Endothelial cell (in vitro differentiated cells): Measurements from ENCODE around the gene TIGIT. TPM values are rescaled to one million over a fixed set of nuclear protein-coding genes. Genes with fewer than 3 reads are reported as not detected.

Source experiments
- DNase-seq: peaks from one replicate; pipeline ENCODE4 v3.0.0; 2021; ENCODE audit warnings: low spot score
- H3K27ac Mint-ChIP-seq: one replicate; pipeline ENCODE4 v1.8.0; 2021; ENCODE audit warnings: mixed read lengths, inconsistent platforms; ENCODE audit not compliant: unreplicated experiment
- H3K27me3 Mint-ChIP-seq: one replicate; pipeline ENCODE4 v1.8.0; 2021; ENCODE audit warnings: mild to moderate bottlenecking, moderate library complexity, mixed read lengths, inconsistent platforms; ENCODE audit not compliant: unreplicated experiment
- H3K36me3 Mint-ChIP-seq: one replicate; pipeline ENCODE4 v1.8.0; 2021; ENCODE audit warnings: mild to moderate bottlenecking, low read depth, mixed read lengths, inconsistent platforms; ENCODE audit not compliant: unreplicated experiment
- H3K4me1 Mint-ChIP-seq: one replicate; pipeline ENCODE4 v1.8.0; 2021; ENCODE audit warnings: mild to moderate bottlenecking, mixed read lengths, inconsistent platforms; ENCODE audit not compliant: unreplicated experiment
- H3K4me3 Mint-ChIP-seq: one replicate; pipeline ENCODE4 v1.8.0; 2021; ENCODE audit warnings: mild to moderate bottlenecking, mixed read lengths, inconsistent platforms; ENCODE audit not compliant: unreplicated experiment
- H3K9me3 Mint-ChIP-seq: one replicate; pipeline ENCODE4 v1.8.0; 2021; ENCODE audit warnings: mixed read lengths, inconsistent platforms; ENCODE audit not compliant: unreplicated experiment
- CTCF ChIP-seq: fragments of 200-600 bp; sonication (generic); IDR thresholded peaks from one replicate; pipeline ENCODE4 v1.5.0; 2021; ENCODE audit warnings: antibody characterized with exemption; ENCODE audit not compliant: unreplicated experiment
- long read RNA-seq: library from polyadenylated mRNA; unstranded; transcript quantifications from one replicate; pipeline ENCODE4 v2.0.0, GENCODE V29; 2020; ENCODE audit not compliant: unreplicated experiment
- total RNA-seq: library from RNA; stranded (reverse); fragmentation: NEBNext Ultra II Directional; extraction: Animal tissue kit (Norgen Biotek cat#: 25700); gene quantifications from one replicate; pipeline ENCODE4 v1.2.1, GENCODE V29; 2021; ENCODE audit not compliant: unreplicated experiment

The TIGIT gene
- total RNA-seq, result not detected
- long read RNA-seq, result 0 reads

DNA sequence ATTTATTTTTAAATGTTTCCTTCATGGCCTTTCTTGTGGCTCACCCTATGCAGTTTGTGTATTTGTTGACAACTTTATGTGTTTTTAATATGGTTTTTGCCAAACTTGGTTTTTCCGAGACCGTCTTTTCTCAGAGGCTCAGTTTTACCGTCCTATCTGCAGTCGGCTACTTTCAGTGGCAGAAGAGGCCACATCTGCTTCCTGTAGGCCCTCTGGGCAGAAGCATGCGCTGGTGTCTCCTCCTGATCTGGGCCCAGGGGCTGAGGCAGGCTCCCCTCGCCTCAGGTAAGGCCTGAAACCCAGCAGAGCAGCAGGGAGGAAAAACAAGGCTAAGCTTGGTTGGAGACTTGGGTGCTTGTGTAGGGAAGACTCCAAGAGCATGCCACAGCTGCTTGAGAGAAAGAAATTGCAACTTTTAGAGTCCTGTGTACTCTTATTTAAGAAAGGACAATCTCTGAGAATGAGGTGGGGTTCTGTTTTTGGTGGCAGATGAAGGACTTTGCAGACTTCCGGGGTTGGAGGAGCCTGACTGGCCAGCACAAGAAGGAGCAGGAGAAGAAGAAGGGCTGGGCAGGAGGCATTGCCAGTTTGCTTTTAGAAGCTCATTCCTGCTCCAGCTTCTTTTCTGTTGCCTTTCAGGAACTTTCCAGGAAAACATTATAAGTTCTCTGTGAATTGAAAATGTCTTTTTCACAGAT is at the start of gene TIGIT:
TSS of gene TIGIT (plus strand) at position 191 of the 698 bp plus-strand sequence. CDS start at position 225, 34 bp downstream.
- DNase-seq, result no peak
- H3K27ac Mint-ChIP-seq, result no peak within 1 kb of the TSS
- H3K36me3 Mint-ChIP-seq, result no peaks in the 10 kb centered on the region
- no peaks in the 10 kb centered on the region for H3K9me3 Mint-ChIP-seq
- no peak for TF ChIP-seq CTCF
- no peak within 1 kb of the TSS for H3K4me3 Mint-ChIP-seq
- H3K27me3 Mint-ChIP-seq, result peaks cover 7% of the 10 kb centered on the region
- H3K4me1 Mint-ChIP-seq, result peaks cover 12% of the 10 kb centered on the region

GRCh38 chr3:114252954-114253353 is 40.9 kb upstream of the TIGIT start:
- no peak overlapping the region for H3K4me3 Mint-ChIP-seq
- no peaks in the 10 kb centered on the region for H3K9me3 Mint-ChIP-seq
- no peak for TF ChIP-seq CTCF
- DNase-seq, result no peak
- H3K4me1 Mint-ChIP-seq, result no peaks in the 10 kb centered on the region
- no peaks in the 10 kb centered on the region for H3K27me3 Mint-ChIP-seq
- H3K27ac Mint-ChIP-seq, result no peak overlapping the region
- H3K36me3 Mint-ChIP-seq, result no peaks in the 10 kb centered on the region

GRCh38 chr3:114253505-114253904 is 40.3 kb upstream of the TIGIT start:
- no peaks in the 10 kb centered on the region for H3K36me3 Mint-ChIP-seq
- DNase-seq, result no peak
- no peak for TF ChIP-seq CTCF
- no peaks in the 10 kb centered on the region for H3K4me1 Mint-ChIP-seq
- H3K4me3 Mint-ChIP-seq, result no peak overlapping the region
- no peaks in the 10 kb centered on the region for H3K27me3 Mint-ChIP-seq
- H3K9me3 Mint-ChIP-seq, result no peaks in the 10 kb centered on the region
- H3K27ac Mint-ChIP-seq, result no peak overlapping the region

DNA sequence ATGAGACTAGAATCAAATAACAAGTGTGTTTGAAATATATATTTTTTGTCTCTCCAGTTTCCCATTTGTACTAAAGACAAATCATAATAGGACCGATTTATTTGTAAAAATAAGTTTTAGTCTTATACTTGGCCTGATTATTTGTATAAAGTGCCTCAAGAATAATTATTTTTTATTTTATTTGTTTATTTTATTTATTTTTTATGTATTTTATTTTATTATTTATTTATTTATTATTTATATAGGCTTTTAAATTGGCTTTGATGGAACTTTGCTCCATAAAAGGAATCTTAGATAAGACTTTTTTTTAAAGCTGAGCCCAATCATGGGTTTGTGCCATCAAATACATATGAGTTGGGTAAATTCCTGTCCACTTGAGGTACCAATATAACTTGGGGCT is 34.3 kb upstream of the TIGIT start:
- DNase-seq, result no peak
- Mint-ChIP-seq H3K27me3 (no peaks in the 10 kb centered on the region), H3K4me3 (no peak overlapping the region), H3K36me3 (no peaks in the 10 kb centered on the region), H3K27ac (no peak overlapping the region), H3K4me1 (no peaks in the 10 kb centered on the region), H3K9me3 (no peaks in the 10 kb centered on the region)
- no peak for TF ChIP-seq CTCF

- no peak for TF ChIP-seq CTCF
- Mint-ChIP-seq H3K36me3 (no peaks in the 10 kb centered on the region), H3K4me1 (no peaks in the 10 kb centered on the region), H3K27me3 (no peaks in the 10 kb centered on the region), H3K4me3 (no peak overlapping the region), H3K27ac (no peak overlapping the region), H3K9me3 (no peaks in the 10 kb centered on the region)
- no peak for DNase-seq
These were observed 33.7 kb upstream of the TIGIT start for GRCh38 chr3:114260152-114260551.
